Effector memory CD8-positive, alpha-beta T cell (primary cell): ENCODE data around the gene PRKAG3.
"Not testable (repeated sequence)": the region's sequence is repeated elsewhere in the genome, so short reads cannot be mapped to it uniquely, and the experiment has no call there.

ENCODE experiments used
- ATAC-seq: fragments of 150-1000 bp; cut with Tn5 transposase; replicated peaks from 2 replicates; pipeline ENCODE4 v1.10.0; 2021; ENCODE audit warnings: mild to moderate bottlenecking, moderate library complexity
- DNase-seq, 3 experiments: peaks; one replicate each; pipeline ENCODE4 v3.0.0; 2021
- H3K27ac Mint-ChIP-seq, 2 donors: one replicate each; pipeline ENCODE4 v1.8.0; 2022; ENCODE audit warnings: mild to moderate bottlenecking in 2 of 2, mixed read lengths in 2 of 2, moderate library complexity in 2 of 2
- H3K27me3 Mint-ChIP-seq, 2 donors: one replicate each; pipeline ENCODE4 v1.8.0; 2022; ENCODE audit warnings: mixed read lengths in 2 of 2
- H3K36me3 Mint-ChIP-seq: one replicate; pipeline ENCODE4 v1.8.0; 2022; ENCODE audit warnings: mild to moderate bottlenecking, moderate library complexity, mixed read lengths; ENCODE audit not compliant: insufficient read depth
- H3K4me1 Mint-ChIP-seq, 2 donors: one replicate each; pipeline ENCODE4 v1.8.0; 2022; ENCODE audit warnings: low read depth in 2 of 2, mixed read lengths in 2 of 2
- H3K4me3 Mint-ChIP-seq, 2 donors: one replicate each; pipeline ENCODE4 v1.8.0; 2022; ENCODE audit warnings: mild to moderate bottlenecking in 2 of 2, mixed read lengths in 2 of 2, moderate library complexity in 2 of 2
- H3K9me3 Mint-ChIP-seq, 2 donors: one replicate each; pipeline ENCODE4 v1.8.0; 2022; ENCODE audit warnings: mixed read lengths in 2 of 2

PRKAG3 gene

GRCh38 chr2:218846963-218847362, 15.4 kb upstream of the PRKAG3 start:
- H3K9me3 Mint-ChIP-seq, ATAC-seq, H3K4me1 Mint-ChIP-seq, H3K4me3 Mint-ChIP-seq, DNase-seq, H3K27ac Mint-ChIP-seq, H3K36me3 Mint-ChIP-seq: not testable (repeated sequence)
- peaks cover 24 to 38% of the 10 kb centered on the region in 2 donors for H3K27me3 Mint-ChIP-seq

GRCh38 chr2:218844334-218844733, 12.7 kb upstream of the PRKAG3 start:
- not testable (repeated sequence) for H3K27ac Mint-ChIP-seq, H3K4me3 Mint-ChIP-seq, H3K36me3 Mint-ChIP-seq, DNase-seq, ATAC-seq, H3K4me1 Mint-ChIP-seq, H3K9me3 Mint-ChIP-seq
- H3K27me3 Mint-ChIP-seq, result peaks cover 32 to 37% of the 10 kb centered on the region in 2 donors

GRCh38 chr2:218839888-218840287, 8.3 kb upstream of the PRKAG3 start:
- DNase-seq (no peak), ATAC-seq (no peak)
- Mint-ChIP-seq H3K27me3 (peaks cover 42 to 64% of the 10 kb centered on the region in 2 donors), H3K27ac (no peak overlapping the region), H3K36me3 (no peaks in the 10 kb centered on the region), H3K4me3 (no peak overlapping the region), H3K4me1 (no peaks in the 10 kb centered on the region), H3K9me3 (peaks cover 0 to 5% of the 10 kb centered on the region in 2 donors)

GRCh38 chr2:218839430-218839829, 7.8 kb upstream of the PRKAG3 start:
- peaks cover 0 to 5% of the 10 kb centered on the region in 2 donors for H3K9me3 Mint-ChIP-seq
- H3K27me3 Mint-ChIP-seq, result peaks cover 46 to 67% of the 10 kb centered on the region in 2 donors
- no peaks in the 10 kb centered on the region for H3K4me1 Mint-ChIP-seq
- no peaks in the 10 kb centered on the region for H3K36me3 Mint-ChIP-seq
- no peak for DNase-seq
- H3K27ac Mint-ChIP-seq, result no peak overlapping the region
- no peak overlapping the region for H3K4me3 Mint-ChIP-seq
- ATAC-seq, result no peak

GRCh38 chr2:218837495-218837894, 5.9 kb upstream of the PRKAG3 start:
- peaks cover 53 to 69% of the 10 kb centered on the region in 2 donors for H3K27me3 Mint-ChIP-seq

GRCh38 chr2:218834685-218835084, 3.1 kb upstream of the PRKAG3 start:
- no peak overlapping the region for H3K27ac Mint-ChIP-seq
- DNase-seq (no peak), ATAC-seq (no peak)
- H3K4me3 Mint-ChIP-seq, result no peak overlapping the region
- H3K4me1 Mint-ChIP-seq, result no peaks in the 10 kb centered on the region
- H3K27me3 Mint-ChIP-seq, result peaks cover 63 to 72% of the 10 kb centered on the region in 2 donors
- H3K9me3 Mint-ChIP-seq, result peaks cover 0 to 2% of the 10 kb centered on the region in 2 donors
- H3K36me3 Mint-ChIP-seq, result no peaks in the 10 kb centered on the region

More at GRCh38 chr2:218837495-218837894, 5.9 kb upstream of the PRKAG3 start:
- Mint-ChIP-seq H3K27ac (no peak overlapping the region), H3K9me3 (peaks cover 0 to 2% of the 10 kb centered on the region in 2 donors), H3K4me1 (no peaks in the 10 kb centered on the region), H3K4me3 (no peak overlapping the region), H3K36me3 (no peaks in the 10 kb centered on the region)
- DNase-seq (no peak), ATAC-seq (no peak)

GRCh38 chr2:218833023-218833609, 1.5 kb upstream of the PRKAG3 start:
- H3K4me3 Mint-ChIP-seq, result no peak overlapping the region
- ATAC-seq (no peak), DNase-seq (no peak)
- peaks cover 59 to 62% of the 10 kb centered on the region in 2 donors for H3K27me3 Mint-ChIP-seq
- no peak overlapping the region for H3K27ac Mint-ChIP-seq
- no peaks in the 10 kb centered on the region for H3K4me1 Mint-ChIP-seq
- peaks cover 0 to 2% of the 10 kb centered on the region in 2 donors for H3K9me3 Mint-ChIP-seq
- no peaks in the 10 kb centered on the region for H3K36me3 Mint-ChIP-seq

- H3K4me3 Mint-ChIP-seq, result no peak overlapping the region
- H3K36me3 Mint-ChIP-seq, result no peaks in the 10 kb centered on the region
- DNase-seq (no peak), ATAC-seq (no peak)
- peaks cover 0 to 1% of the 10 kb centered on the region in 2 donors for H3K9me3 Mint-ChIP-seq
- peaks cover 53 to 68% of the 10 kb centered on the region in 2 donors for H3K27me3 Mint-ChIP-seq
- no peak overlapping the region for H3K27ac Mint-ChIP-seq
- no peaks in the 10 kb centered on the region for H3K4me1 Mint-ChIP-seq
These were observed 917 bp upstream of the PRKAG3 start for GRCh38 chr2:218832520-218832919.

GRCh38 chr2:218832081-218832480, 478 bp upstream of the PRKAG3 start:
- ATAC-seq (no peak), DNase-seq (no peak)
- H3K27me3 Mint-ChIP-seq, result peaks cover 49 to 72% of the 10 kb centered on the region in 2 donors
- no peak overlapping the region for H3K4me3 Mint-ChIP-seq
- H3K9me3 Mint-ChIP-seq, result no peaks in the 10 kb centered on the region
- no peak overlapping the region for H3K27ac Mint-ChIP-seq
- H3K36me3 Mint-ChIP-seq, result no peaks in the 10 kb centered on the region
- no peaks in the 10 kb centered on the region for H3K4me1 Mint-ChIP-seq

GRCh38 chr2:218830526-218831306, 887 bp downstream of the PRKAG3 start:
- no peak for DNase-seq
- Mint-ChIP-seq H3K27ac (no peak overlapping the region), H3K36me3 (no peaks in the 10 kb centered on the region), H3K4me1 (no peaks in the 10 kb centered on the region), H3K27me3 (peaks cover 47 to 80% of the 10 kb centered on the region in 2 donors), H3K9me3 (no peaks in the 10 kb centered on the region), H3K4me3 (no peak overlapping the region)
- ATAC-seq, result no peak

- Mint-ChIP-seq H3K27me3 (peaks cover 44 to 78% of the 10 kb centered on the region in 2 donors), H3K4me3 (no peak overlapping the region), H3K9me3 (no peaks in the 10 kb centered on the region), H3K4me1 (no peaks in the 10 kb centered on the region), H3K27ac (no peak overlapping the region), H3K36me3 (no peaks in the 10 kb centered on the region)
- ATAC-seq (no peak), DNase-seq (no peak)
These were observed 1.6 kb downstream of the PRKAG3 start for GRCh38 chr2:218829868-218830451.

- H3K9me3 Mint-ChIP-seq, result no peaks in the 10 kb centered on the region
- H3K4me3 Mint-ChIP-seq, result no peak overlapping the region
- peaks cover 41 to 75% of the 10 kb centered on the region in 2 donors for H3K27me3 Mint-ChIP-seq
- no peaks in the 10 kb centered on the region for H3K36me3 Mint-ChIP-seq
- ATAC-seq (no peak), DNase-seq (no peak)
- no peaks in the 10 kb centered on the region for H3K4me1 Mint-ChIP-seq
- H3K27ac Mint-ChIP-seq, result no peak overlapping the region
These were observed 3.2 kb downstream of the PRKAG3 start for GRCh38 chr2:218828477-218828778.

- Mint-ChIP-seq H3K27ac (no peak overlapping the region), H3K4me1 (no peaks in the 10 kb centered on the region), H3K36me3 (no peaks in the 10 kb centered on the region), H3K27me3 (peaks cover 38 to 75% of the 10 kb centered on the region in 2 donors), H3K9me3 (no peaks in the 10 kb centered on the region), H3K4me3 (no peak overlapping the region)
- DNase-seq, result no peak
- ATAC-seq, result no peak
These were observed 3.7 kb downstream of the PRKAG3 start for GRCh38 chr2:218827701-218828476.
